ENCODE data around the gene GALNT7. TPM values are rescaled to one million over a fixed set of nuclear protein-coding genes. Genes with fewer than 3 reads are reported as not detected.
A peak's percentile ranks its signal among the peaks of the same experiment; 100 is the strongest.
"Not testable (repeated sequence)": the region's sequence is repeated elsewhere in the genome, so short reads cannot be mapped to it uniquely, and the experiment has no call there.

The GALNT7 gene
- total RNA-seq = 31.1 and 36.6 TPM in 2 replicates

GRCh38 chr4:173168396-173169177 is at the start of gene GALNT7:
Gene GALNT7 (plus strand): TSS chr4:173168811. CDS start chr4:173168836, 25 bp downstream.
- DNase-seq (ENCODE audit: low read depth) = no peak
- H3K4me3 ChIP-seq (ENCODE audit: low read depth, low read length) = peak within 1 kb of the TSS; percentile 67
- peak; percentile 4 for TF ChIP-seq CTCF (conservative IDR thresholded peaks at IDR 0.05; ENCODE audit: low read depth, low read length)

DNA sequence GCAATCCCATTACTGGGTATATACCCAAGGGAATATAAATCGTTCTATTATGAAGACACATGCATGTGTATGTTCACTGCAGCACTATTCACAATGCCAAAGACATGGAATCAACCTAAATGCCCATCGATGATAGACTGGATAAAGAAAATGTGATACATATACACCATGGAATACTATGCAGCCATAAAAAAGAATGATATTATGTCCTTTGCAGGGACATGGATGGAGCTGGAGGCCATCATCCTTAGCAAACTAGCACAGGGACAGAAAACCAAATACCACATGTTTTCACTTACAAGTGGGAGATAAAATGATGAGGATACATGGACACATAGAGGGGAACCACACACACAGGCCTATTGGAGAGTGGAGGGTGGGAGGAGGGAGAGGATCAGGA is 49.8 kb upstream of the GALNT7 start:
- not testable (repeated sequence) for DNase-seq (ENCODE audit: low read depth); H3K4me3 ChIP-seq (ENCODE audit: low read depth, low read length)

DNA sequence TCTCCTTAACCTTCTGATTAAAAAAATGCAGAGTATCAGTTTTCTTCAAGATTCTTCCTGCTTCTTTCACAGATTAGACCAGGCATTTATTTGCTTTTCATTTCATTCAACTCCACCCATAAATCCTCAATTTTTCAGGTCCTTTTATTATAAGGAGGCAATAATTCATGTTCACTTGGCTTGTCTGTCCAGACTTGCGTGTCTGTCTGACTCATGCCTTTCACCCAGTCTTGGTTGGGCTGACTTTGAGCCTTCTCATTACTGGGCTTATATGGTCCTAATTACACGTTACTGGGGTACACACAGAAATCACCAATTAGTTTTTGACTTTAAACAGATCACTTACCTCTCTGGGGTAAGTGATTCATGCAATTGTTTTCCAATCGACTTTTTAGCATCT is 48.8 kb upstream of the GALNT7 start:
- no peak for TF ChIP-seq CTCF (conservative IDR thresholded peaks at IDR 0.05; ENCODE audit: low read depth, low read length)
- no peak for DNase-seq (ENCODE audit: low read depth)
- no peak overlapping the region for H3K4me3 ChIP-seq (ENCODE audit: low read depth, low read length)

- no peak for DNase-seq (ENCODE audit: low read depth)
Observed at GRCh38 chr4:173121076-173121561, 47.5 kb upstream of the GALNT7 start.

GRCh38 chr4:173124209-173124865 is 44.3 kb upstream of the GALNT7 start:
- H3K4me3 ChIP-seq (ENCODE audit: low read depth, low read length) = no peak overlapping the region
- no peak for DNase-seq (ENCODE audit: low read depth)
- TF ChIP-seq CTCF (conservative IDR thresholded peaks at IDR 0.05; ENCODE audit: low read depth, low read length) = no peak

More at GRCh38 chr4:173121076-173121561, 47.5 kb upstream of the GALNT7 start:
- no peak for TF ChIP-seq CTCF (conservative IDR thresholded peaks at IDR 0.05; ENCODE audit: low read depth, low read length)
- no peak overlapping the region for H3K4me3 ChIP-seq (ENCODE audit: low read depth, low read length)

DNA sequence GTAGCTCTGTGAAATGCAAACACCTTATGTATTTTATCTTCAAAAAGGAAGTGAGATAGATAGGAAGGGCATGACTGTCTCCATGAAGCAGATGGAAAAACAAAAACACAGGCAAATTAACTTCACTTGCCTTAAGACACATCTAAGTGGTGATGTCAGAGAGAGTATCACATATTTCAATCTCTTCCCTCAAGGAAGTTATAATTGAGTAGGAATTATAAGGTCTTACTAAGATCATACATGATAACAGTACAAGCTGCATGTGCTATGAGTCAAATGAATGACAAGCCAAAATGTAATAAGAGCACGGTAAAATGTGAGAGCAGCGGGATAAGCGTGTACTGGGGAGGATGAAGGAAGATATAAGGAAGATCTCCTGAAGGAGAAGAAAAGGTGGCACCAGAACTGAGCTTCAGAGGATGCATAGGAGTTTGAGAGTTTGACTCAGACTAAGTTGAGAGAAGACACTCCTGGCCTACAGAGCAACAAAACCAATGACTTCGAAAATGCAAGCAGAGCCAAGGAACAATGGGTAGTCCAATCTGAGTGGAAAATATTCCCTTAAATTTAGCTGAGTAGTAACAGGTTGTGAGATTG is 43.3 kb upstream of the GALNT7 start:
- DNase-seq (ENCODE audit: low read depth) = no peak
- no peak for TF ChIP-seq CTCF (conservative IDR thresholded peaks at IDR 0.05; ENCODE audit: low read depth, low read length)
- no peak overlapping the region for H3K4me3 ChIP-seq (ENCODE audit: low read depth, low read length)

- TF ChIP-seq CTCF (conservative IDR thresholded peaks at IDR 0.05; ENCODE audit: low read depth, low read length) = no peak
- no peak for DNase-seq (ENCODE audit: low read depth)
Observed at GRCh38 chr4:173128199-173128890, 40.3 kb upstream of the GALNT7 start.

More at GRCh38 chr4:173128199-173128890, 40.3 kb upstream of the GALNT7 start:
- no peak overlapping the region for H3K4me3 ChIP-seq (ENCODE audit: low read depth, low read length)

Data from epithelial cell of proximal tubule (primary cell).